Globus pallidus (tissue), 1 donor: Measurements from ENCODE around the gene ZNF546.

Experiments used
- DNase-seq: peaks from one replicate; pipeline ENCODE4 v3.0.0-alpha.2; 2015; ENCODE audit warnings: low spot score

The ZNF546 gene

DNA sequence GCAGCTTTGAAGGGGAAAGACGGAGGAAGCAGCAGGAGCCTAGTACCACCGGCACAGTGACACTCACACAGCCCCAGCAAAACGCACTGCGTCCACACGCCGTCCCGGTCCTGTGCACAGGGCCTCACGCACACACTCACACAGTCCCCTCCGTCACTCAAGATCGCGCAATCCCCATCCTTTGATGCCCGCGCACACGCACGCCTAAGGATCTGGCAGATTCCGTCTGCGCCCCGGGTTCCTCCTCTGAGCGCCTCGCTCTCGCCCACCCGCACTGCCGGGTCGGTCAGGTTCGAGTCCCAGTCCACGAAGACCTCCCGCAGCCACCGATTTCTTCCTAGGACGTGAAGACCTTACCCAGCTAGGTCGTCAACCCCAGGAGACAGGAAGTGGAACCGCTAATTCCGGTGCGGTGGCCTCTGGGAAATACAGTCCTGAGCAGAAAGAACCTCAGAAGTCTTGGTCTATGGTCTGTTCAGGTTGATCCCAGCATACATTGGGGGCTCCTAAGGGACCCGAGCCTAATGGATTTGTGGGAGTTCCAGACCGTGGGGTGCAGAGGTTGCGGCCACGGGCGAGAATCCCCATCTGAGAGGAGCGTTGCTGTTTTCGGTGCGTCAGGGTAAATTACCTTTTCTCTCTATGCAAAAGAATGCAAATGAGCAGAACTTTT is 59.1 kb downstream of the ZNF546 start, which contains the start of gene ZNF780B:
Gene ZNF780B, minus strand, starts transcription at position 400 of the 673 bp plus-strand sequence. CDS start 5,899 bp downstream, outside the sequence.
- DNase-seq = peak; percentile 55

DNA sequence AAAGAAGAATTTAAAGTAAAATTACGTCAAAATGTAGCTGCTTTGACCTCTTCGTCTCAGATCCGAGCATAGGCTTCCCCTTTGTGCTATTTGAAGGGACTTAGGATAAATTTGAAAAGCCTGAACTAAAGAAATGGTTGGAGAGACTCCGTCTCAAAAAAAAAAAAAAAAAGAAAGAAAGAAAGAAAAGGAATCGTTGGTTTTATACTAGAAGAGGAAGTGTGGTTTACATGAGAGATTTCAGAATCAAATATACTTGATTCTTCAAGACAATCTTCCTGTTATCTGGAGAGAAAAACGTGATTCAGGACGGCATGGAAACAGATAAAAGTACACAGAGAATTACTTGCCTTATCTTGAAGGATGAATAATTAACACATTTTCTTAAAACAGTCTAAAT is 59.6 kb downstream of the ZNF546 start:
- no peak for DNase-seq

DNA sequence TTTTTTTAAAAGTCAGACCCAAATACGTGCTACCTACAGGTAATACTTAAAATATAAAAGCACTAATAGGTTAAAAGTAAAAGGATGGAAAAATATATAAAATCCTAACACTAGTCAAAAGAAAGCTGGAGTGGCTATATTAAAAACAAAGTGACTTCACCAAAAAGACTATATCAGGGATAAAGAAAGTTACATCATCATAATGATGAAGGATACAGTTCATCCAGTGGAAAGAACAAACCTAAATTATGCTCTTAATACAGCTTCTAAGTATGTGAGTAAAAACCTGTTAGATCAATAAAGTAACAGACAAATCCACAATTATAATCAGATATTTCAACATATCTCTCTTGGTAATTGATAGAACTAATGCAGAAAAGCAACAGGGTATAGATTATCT is 60.3 kb downstream of the ZNF546 start:
- no peak for DNase-seq

DNA sequence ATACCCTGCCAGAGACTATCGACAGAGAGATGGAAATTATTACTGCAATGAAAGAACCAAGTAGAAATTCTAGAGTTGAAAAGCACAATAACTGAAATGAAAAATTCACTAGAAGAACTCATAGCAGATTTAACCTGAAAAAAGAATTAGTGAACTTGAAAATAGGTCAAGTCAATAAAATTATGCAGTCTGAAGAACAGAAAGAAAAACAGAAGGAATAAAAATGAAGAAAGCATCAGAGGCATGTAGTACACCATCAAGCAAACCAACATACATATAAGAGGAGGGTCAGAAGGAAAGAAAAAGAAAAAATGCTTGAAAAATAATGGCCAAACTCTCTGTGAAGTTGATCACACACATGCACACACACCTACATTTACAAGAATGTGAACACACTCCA is 62.8 kb downstream of the ZNF546 start:
- no peak for DNase-seq

DNA sequence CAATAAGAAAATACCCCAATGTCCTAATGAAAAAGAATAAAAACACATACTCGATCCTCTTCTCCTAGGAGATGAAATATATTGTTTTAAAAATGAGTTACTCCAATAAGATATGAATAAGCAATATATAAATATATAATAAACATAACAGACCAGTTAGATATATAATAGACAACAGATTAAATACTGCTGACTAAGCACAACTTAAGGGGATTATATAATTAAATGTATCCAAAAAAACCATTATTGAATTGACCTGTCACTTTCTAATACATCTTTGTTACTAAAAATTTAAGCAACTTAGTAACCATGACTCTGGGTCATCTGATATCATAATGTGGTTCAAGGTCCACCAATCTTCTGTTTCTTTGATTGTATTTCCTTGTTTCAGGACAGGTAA is 73.2 kb downstream of the ZNF546 start:
- no peak for DNase-seq
